Neural cell (in vitro differentiated cells): ENCODE data around the gene CARD14.

Source experiments
- CTCF ChIP-seq: fragments of 450-650 bp; IDR thresholded peaks from 2 replicates; pipeline ENCODE4 v1.5.1; 2014; ENCODE audit warnings: antibody characterized with exemption, mild to moderate bottlenecking, moderate library complexity; ENCODE audit not compliant: poor library complexity, severe bottlenecking
- EP300 ChIP-seq: fragments of 450-650 bp; conservative IDR thresholded peaks from 2 replicates; pipeline ENCODE4 v1.6.1; 2014; ENCODE audit warnings: antibody characterized with exemption, mild to moderate bottlenecking, moderate library complexity; ENCODE audit not compliant: poor library complexity, severe bottlenecking
- EZH2 ChIP-seq: fragments of 200-600, 300-800 bp; shearing (Covaris generic), sonication (generic); IDR thresholded peaks from 2 replicates; pipeline ENCODE4 v1.6.1; 2014; ENCODE audit warnings: antibody characterized with exemption, low read length, borderline replicate concordance, mild to moderate bottlenecking; ENCODE audit not compliant: insufficient read depth, poor library complexity, severe bottlenecking
- POLR2AphosphoS5 ChIP-seq: IDR thresholded peaks from 2 replicates; pipeline ENCODE4 v1.6.1; 2012
- SMC3 ChIP-seq: fragments of 450-650 bp; conservative IDR thresholded peaks from 2 replicates; pipeline ENCODE4 v1.6.1; 2014; ENCODE audit warnings: antibody characterized with exemption, mild to moderate bottlenecking, moderate library complexity; ENCODE audit not compliant: poor library complexity
- TAF1 ChIP-seq: IDR thresholded peaks from 2 replicates; pipeline ENCODE4 v1.6.1; 2012; ENCODE audit warnings: low read depth
- TF ChIP-seq, protein P1 (sequence below): IDR thresholded peaks from 2 replicates; pipeline ENCODE4 v1.6.1; 2012; ENCODE audit warnings: borderline replicate concordance

GRCh38 chr17:80195671-80196529, 26.1 kb downstream of the CARD14 start:
- TF ChIP-seq CTCF (peak; percentile 60), TAF1 (no peak), EP300 (no peak), SMC3 (peak; percentile 23), POLR2AphosphoS5 (no peak), EZH2 (no peak)
- TF ChIP-seq, protein P1, sequence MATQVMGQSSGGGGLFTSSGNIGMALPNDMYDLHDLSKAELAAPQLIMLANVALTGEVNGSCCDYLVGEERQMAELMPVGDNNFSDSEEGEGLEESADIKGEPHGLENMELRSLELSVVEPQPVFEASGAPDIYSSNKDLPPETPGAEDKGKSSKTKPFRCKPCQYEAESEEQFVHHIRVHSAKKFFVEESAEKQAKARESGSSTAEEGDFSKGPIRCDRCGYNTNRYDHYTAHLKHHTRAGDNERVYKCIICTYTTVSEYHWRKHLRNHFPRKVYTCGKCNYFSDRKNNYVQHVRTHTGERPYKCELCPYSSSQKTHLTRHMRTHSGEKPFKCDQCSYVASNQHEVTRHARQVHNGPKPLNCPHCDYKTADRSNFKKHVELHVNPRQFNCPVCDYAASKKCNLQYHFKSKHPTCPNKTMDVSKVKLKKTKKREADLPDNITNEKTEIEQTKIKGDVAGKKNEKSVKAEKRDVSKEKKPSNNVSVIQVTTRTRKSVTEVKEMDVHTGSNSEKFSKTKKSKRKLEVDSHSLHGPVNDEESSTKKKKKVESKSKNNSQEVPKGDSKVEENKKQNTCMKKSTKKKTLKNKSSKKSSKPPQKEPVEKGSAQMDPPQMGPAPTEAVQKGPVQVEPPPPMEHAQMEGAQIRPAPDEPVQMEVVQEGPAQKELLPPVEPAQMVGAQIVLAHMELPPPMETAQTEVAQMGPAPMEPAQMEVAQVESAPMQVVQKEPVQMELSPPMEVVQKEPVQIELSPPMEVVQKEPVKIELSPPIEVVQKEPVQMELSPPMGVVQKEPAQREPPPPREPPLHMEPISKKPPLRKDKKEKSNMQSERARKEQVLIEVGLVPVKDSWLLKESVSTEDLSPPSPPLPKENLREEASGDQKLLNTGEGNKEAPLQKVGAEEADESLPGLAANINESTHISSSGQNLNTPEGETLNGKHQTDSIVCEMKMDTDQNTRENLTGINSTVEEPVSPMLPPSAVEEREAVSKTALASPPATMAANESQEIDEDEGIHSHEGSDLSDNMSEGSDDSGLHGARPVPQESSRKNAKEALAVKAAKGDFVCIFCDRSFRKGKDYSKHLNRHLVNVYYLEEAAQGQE: no peak
